Measurements from ENCODE around the gene SLC46A1. TPM values are rescaled to one million over a fixed set of nuclear protein-coding genes. Genes with fewer than 3 reads are reported as not detected.

SLC46A1 gene
- total and polyA plus RNA-seq, 2 donors (not counting 1 experiment from before 2014, with no cell fraction given), result 2.5 to 4.3 TPM

DNA sequence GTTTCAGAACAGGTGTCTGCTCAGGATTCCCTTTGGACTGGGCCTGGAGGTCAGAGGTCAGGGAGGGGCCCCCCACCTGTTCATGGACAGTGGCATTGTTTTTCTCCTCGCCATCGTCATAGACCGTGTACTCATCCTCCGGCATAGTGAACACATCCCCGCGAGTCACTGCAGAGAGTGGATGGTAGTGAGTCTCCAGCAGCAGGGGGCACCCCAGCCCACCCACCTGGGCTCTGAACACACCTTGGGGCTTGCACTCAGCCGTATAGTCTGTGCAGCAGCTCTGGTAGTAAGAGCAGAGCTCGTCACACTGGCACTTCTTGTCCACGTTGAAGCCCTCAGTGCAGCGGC lies 36.4 kb downstream of the SLC46A1 start:
- Histone ChIP-seq H3K4me2 (replicated peaks; ENCODE audit: low read depth, low read length, poor library complexity, severe bottlenecking) (no peak overlapping the region), H3K9ac (ENCODE audit: low read length) (no peak overlapping the region), H3K36me3 (replicated peaks in 1 of 2; ENCODE audit: control extremely low read depth in 1 of 2, control insufficient read depth in 1 of 2, extremely low read depth in 1 of 2, insufficient read depth in 2 of 2, low read length in 1 of 2) (peaks cover 0 to 7% of the 10 kb centered on the region in 2 experiments), H3K27me3 (replicated peaks in 1 of 4; ENCODE audit: control extremely low read depth in 1 of 4, control insufficient read depth in 3 of 4, insufficient read depth in 4 of 4, low read length in 3 of 4) (no peaks in the 10 kb centered on the region), H3K4me3 (ENCODE audit: control extremely low read depth in 1 of 5, extremely low read depth in 1 of 5, insufficient read depth in 1 of 5, low read depth in 2 of 5, low read length in 4 of 5) (no peak overlapping the region), H3K27ac (ENCODE audit: low read length in 2 of 2) (no peak overlapping the region), H4K20me1 (ENCODE audit: control insufficient read depth, insufficient read depth, low read length, poor library complexity, severe bottlenecking) (peaks cover 22% of the 10 kb centered on the region), H3K79me2 (ENCODE audit: control insufficient read depth, insufficient read depth, low read length) (peaks cover 3% of the 10 kb centered on the region), H3K9me3 (ENCODE audit: control extremely low read depth in 1 of 3, control insufficient read depth in 2 of 3, insufficient read depth in 1 of 3, low read length in 2 of 3) (no peaks in the 10 kb centered on the region), H2AFZ (ENCODE audit: insufficient read depth, low read depth, low read length, poor library complexity, severe bottlenecking) (no peak overlapping the region), H3K4me1 (ENCODE audit: control insufficient read depth in 2 of 2, insufficient read depth in 2 of 2, low read length in 2 of 2) (peaks cover 14 to 23% of the 10 kb centered on the region in 2 donors)
- Mint-ChIP-seq H3K9me3 (ENCODE audit: insufficient read depth) (no peaks in the 10 kb centered on the region), H3K27me3 (no peaks in the 10 kb centered on the region), H3K27ac (peak overlapping the region; percentile 96), H3K4me3 (no peak overlapping the region), H3K4me1 (peaks cover 22% of the 10 kb centered on the region)
- TF ChIP-seq, protein P1, sequence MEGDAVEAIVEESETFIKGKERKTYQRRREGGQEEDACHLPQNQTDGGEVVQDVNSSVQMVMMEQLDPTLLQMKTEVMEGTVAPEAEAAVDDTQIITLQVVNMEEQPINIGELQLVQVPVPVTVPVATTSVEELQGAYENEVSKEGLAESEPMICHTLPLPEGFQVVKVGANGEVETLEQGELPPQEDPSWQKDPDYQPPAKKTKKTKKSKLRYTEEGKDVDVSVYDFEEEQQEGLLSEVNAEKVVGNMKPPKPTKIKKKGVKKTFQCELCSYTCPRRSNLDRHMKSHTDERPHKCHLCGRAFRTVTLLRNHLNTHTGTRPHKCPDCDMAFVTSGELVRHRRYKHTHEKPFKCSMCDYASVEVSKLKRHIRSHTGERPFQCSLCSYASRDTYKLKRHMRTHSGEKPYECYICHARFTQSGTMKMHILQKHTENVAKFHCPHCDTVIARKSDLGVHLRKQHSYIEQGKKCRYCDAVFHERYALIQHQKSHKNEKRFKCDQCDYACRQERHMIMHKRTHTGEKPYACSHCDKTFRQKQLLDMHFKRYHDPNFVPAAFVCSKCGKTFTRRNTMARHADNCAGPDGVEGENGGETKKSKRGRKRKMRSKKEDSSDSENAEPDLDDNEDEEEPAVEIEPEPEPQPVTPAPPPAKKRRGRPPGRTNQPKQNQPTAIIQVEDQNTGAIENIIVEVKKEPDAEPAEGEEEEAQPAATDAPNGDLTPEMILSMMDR (IDR thresholded peaks at IDR 0.05), result no peak
- no peak for TF ChIP-seq EZH2 (IDR thresholded peaks at IDR 0.05; ENCODE audit: borderline replicate concordance, insufficient read depth, low read depth, low read length, poor library complexity, severe bottlenecking)
- intact Hi-C loops (cut with micrococcal nuclease), result loop anchor here (2.0 to 5.0 kb wide), 2 partner anchors 15 to 38 kb away; partner anchors contain the start of gene SLC46A1
- 96% methylated on average over 10 of the region's 10 CpGs for WGBS (ENCODE audit: insufficient coverage)
- DNase-seq (peak; percentile 23), ATAC-seq (ENCODE audit: low read depth) (no peak)
- POLR2A ChIA-PET, result interaction anchor here (1.0 kb wide), 1 partner anchor 12 kb away, joined by 6 read pairs; the partner anchor contains the start of gene POLDIP2
- CTCF ChIA-PET, result interaction anchor here (1.0 to 3.8 kb wide), 2 partner anchors 11 to 41 kb away, joined by 3 to 19 read pairs; partner anchors contain the start of gene POLDIP2

DNA sequence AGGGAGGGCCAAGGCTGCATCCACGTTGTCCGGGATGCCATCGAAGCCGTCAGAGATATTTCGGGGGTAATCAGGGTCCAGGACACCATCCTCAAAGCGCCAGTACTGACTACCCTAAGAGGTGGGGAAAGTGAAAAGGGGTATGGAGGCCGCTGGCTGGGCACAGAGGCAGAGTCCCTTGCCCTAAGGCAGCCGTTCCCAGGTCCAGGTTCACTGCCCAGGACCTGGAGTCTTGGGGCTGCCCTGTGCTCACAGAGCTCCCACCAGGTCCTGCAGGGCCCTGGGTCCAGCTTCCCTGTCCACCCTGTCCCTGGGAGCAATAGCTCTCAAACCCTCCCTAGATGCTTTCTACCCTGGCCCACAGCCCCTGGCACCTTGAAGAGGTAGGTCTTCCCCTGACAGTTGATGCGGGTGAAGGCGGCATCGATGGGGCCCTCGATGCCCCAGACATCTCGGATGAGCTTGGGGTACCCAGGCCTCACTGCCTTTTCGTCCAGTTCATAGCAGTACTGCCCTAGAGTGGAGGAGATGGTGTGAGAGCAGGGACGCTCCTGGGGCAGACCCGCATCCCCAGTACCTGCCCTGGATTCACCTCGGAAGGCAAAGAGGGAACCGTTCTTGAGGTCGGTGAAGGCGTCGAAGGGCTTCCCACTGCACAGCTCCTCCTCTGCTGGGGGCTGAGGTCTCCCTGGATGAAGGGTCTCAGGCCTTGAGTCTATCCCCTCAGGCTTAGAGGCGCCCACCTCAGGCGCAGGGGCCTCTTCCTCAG lies 36.9 kb downstream of the SLC46A1 start:
- H3K27me3 ChIP-seq (replicated peaks in 1 of 4; ENCODE audit: control extremely low read depth in 1 of 4, control insufficient read depth in 3 of 4, insufficient read depth in 4 of 4, low read length in 3 of 4), result no peaks in the 10 kb centered on the region
- H3K4me3 Mint-ChIP-seq, result no peak overlapping the region

More for the DNA sequence above, 36.9 kb downstream of the SLC46A1 start:
- Mint-ChIP-seq H3K27ac (no peak overlapping the region), H3K27me3 (no peaks in the 10 kb centered on the region), H3K9me3 (ENCODE audit: insufficient read depth) (no peaks in the 10 kb centered on the region), H3K4me1 (peaks cover 22% of the 10 kb centered on the region)
- no peak overlapping the region for H2AFZ ChIP-seq (ENCODE audit: insufficient read depth, low read depth, low read length, poor library complexity, severe bottlenecking)
- no peaks in the 10 kb centered on the region for H3K9me3 ChIP-seq (ENCODE audit: control extremely low read depth in 1 of 3, control insufficient read depth in 2 of 3, insufficient read depth in 1 of 3, low read length in 2 of 3)
- CTCF ChIA-PET, result no interaction called here
- H3K36me3 ChIP-seq (replicated peaks in 1 of 2; ENCODE audit: control extremely low read depth in 1 of 2, control insufficient read depth in 1 of 2, extremely low read depth in 1 of 2, insufficient read depth in 2 of 2, low read length in 1 of 2), result peaks cover 0 to 12% of the 10 kb centered on the region in 2 experiments
- H3K27ac ChIP-seq (ENCODE audit: low read length in 2 of 2), result no peak overlapping the region
- TF ChIP-seq, protein P1 (IDR thresholded peaks at IDR 0.05), result no peak
- no peak for TF ChIP-seq EZH2 (IDR thresholded peaks at IDR 0.05; ENCODE audit: borderline replicate concordance, insufficient read depth, low read depth, low read length, poor library complexity, severe bottlenecking)
- 95% methylated on average over 22 of the region's 23 CpGs for WGBS (ENCODE audit: insufficient coverage)
- intact Hi-C loops (cut with micrococcal nuclease), result no loop called here
- POLR2A ChIA-PET, result interaction anchor here (0.6 to 1.6 kb wide), 4 partner anchors 9 to 34 kb away, joined by 3 to 8 read pairs (median 6); partner anchors contain the start of genes IFT20, POLDIP2 and TNFAIP1
- H3K79me2 ChIP-seq (ENCODE audit: control insufficient read depth, insufficient read depth, low read length), result peaks cover under 1% of the 10 kb centered on the region
- H3K4me2 ChIP-seq (replicated peaks; ENCODE audit: low read depth, low read length, poor library complexity, severe bottlenecking), result no peak overlapping the region
- no peak for DNase-seq
- H3K4me1 ChIP-seq (ENCODE audit: control insufficient read depth in 2 of 2, insufficient read depth in 2 of 2, low read length in 2 of 2), result peaks cover 14 to 23% of the 10 kb centered on the region in 2 donors
- peaks cover 17% of the 10 kb centered on the region for H4K20me1 ChIP-seq (ENCODE audit: control insufficient read depth, insufficient read depth, low read length, poor library complexity, severe bottlenecking)
- no peak overlapping the region for H3K4me3 ChIP-seq (ENCODE audit: control extremely low read depth in 1 of 5, extremely low read depth in 1 of 5, insufficient read depth in 1 of 5, low read depth in 2 of 5, low read length in 4 of 5)
- no peak overlapping the region for H3K9ac ChIP-seq (ENCODE audit: low read length)
- no peak for ATAC-seq (ENCODE audit: low read depth)
